Naive thymus-derived CD4-positive, alpha-beta T cell (primary cell): ENCODE results near the gene GATAD2B. TPM values are rescaled to one million over a fixed set of nuclear protein-coding genes. Genes with fewer than 3 reads are reported as not detected.
"Not testable (repeated sequence)": the region's sequence is repeated elsewhere in the genome, so short reads cannot be mapped to it uniquely, and the experiment has no call there.

Experiments used
- ATAC-seq: fragments of 150-1000 bp; cut with Tn5 transposase; 2 replicates; pipeline ENCODE4 v1.10.0; 2021; ENCODE audit warnings: mild to moderate bottlenecking, moderate library complexity
- CTCF ChIA-PET: fragments of 350-600 bp; sonication (Branson Sonifier 250); formaldehyde crosslinking; loops from one replicate; lab custom pipeline; 2021; ENCODE audit warnings: antibody characterized with exemption; lab: Charles Lee
- POLR2A ChIA-PET: fragments of 350-600 bp; sonication (Branson Sonifier 250); formaldehyde crosslinking; loops from one replicate; lab custom pipeline; 2021; ENCODE audit warnings: antibody characterized with exemption, inconsistent platforms; lab: Charles Lee
- DNase-seq, 9 donors: peaks; one replicate each; pipeline versions ENCODE4 v3.0.0 to v3.0.0-alpha.2; 2020 to 2022; ENCODE audit warnings: mixed read lengths in 1 of 9
- H3K27ac ChIP-seq: one replicate; pipeline ENCODE4 v1.7.0; 2013; ENCODE audit warnings: mild to moderate bottlenecking, low read depth, low read length, moderate library complexity
- H3K27me3 ChIP-seq, 2 donors: one replicate each; pipeline ENCODE4 v1.7.0; 2013; ENCODE audit warnings: low read length in 2 of 2, mild to moderate bottlenecking in 2 of 2, moderate library complexity in 2 of 2; ENCODE audit not compliant: control insufficient read depth in 2 of 2, insufficient read depth in 2 of 2
- H3K36me3 ChIP-seq, 3 experiments: 1 replicate in 2 of 3; 2 replicates in 1 of 3; pipeline ENCODE4 v1.7.0; 2013; ENCODE audit warnings: low read length in 3 of 3, mild to moderate bottlenecking in 3 of 3, moderate library complexity in 1 of 3; ENCODE audit not compliant: insufficient read depth in 3 of 3, control insufficient read depth in 2 of 3
- H3K4me1 ChIP-seq, 2 donors: one replicate each; pipeline ENCODE4 v1.7.0; 2013; ENCODE audit warnings: low read length in 2 of 2, mild to moderate bottlenecking in 2 of 2, moderate library complexity in 1 of 2; ENCODE audit not compliant: control insufficient read depth in 2 of 2, insufficient read depth in 2 of 2
- H3K4me3 ChIP-seq: 2 replicates; pipeline ENCODE4 v1.7.0; 2013; ENCODE audit warnings: mild to moderate bottlenecking, low read length
- H3K9me3 ChIP-seq, 3 experiments: 1 replicate in 2 of 3; 2 replicates in 1 of 3; pipeline ENCODE4 v1.7.0; 2013; ENCODE audit warnings: low read length in 3 of 3; ENCODE audit not compliant: control insufficient read depth in 2 of 3
- H3K27ac Mint-ChIP-seq, 9 donors: one replicate each; pipeline ENCODE4 v1.8.0; 2020 to 2022; ENCODE audit warnings: mixed read lengths in 9 of 9, mild to moderate bottlenecking in 8 of 9, moderate library complexity in 5 of 9, inconsistent platforms in 2 of 9
- H3K27me3 Mint-ChIP-seq, 5 donors: one replicate each; pipeline ENCODE4 v1.8.0; 2021 to 2022; ENCODE audit warnings: mixed read lengths in 5 of 5, mild to moderate bottlenecking in 1 of 5
- H3K36me3 Mint-ChIP-seq, 5 donors: one replicate each; pipeline ENCODE4 v1.8.0; 2020 to 2022; ENCODE audit warnings: mixed read lengths in 5 of 5, mild to moderate bottlenecking in 3 of 5, inconsistent platforms in 1 of 5
- H3K4me1 Mint-ChIP-seq, 7 donors: one replicate each; pipeline ENCODE4 v1.8.0; 2020 to 2022; ENCODE audit warnings: mixed read lengths in 7 of 7, mild to moderate bottlenecking in 3 of 7, inconsistent platforms in 1 of 7
- H3K4me3 Mint-ChIP-seq, 10 donors: one replicate each; pipeline ENCODE4 v1.8.0; 2020 to 2022; ENCODE audit warnings: mild to moderate bottlenecking in 10 of 10, mixed read lengths in 10 of 10, moderate library complexity in 6 of 10, inconsistent platforms in 2 of 10
- H3K9me3 Mint-ChIP-seq, 11 donors: one replicate each; pipeline ENCODE4 v1.8.0; 2020 to 2022; ENCODE audit warnings: mixed read lengths in 11 of 11, mild to moderate bottlenecking in 4 of 11, inconsistent platforms in 1 of 11, moderate library complexity in 1 of 11
- intact Hi-C, 2 donors: fragments of 100-400 bp; cut with micrococcal nuclease; formaldehyde crosslinking; loops; one replicate each; pipeline ENCODE4 v1.15.1; 2023
- polyA plus RNA-seq, 2 donors: library from polyadenylated mRNA; unstranded; fragments of 300-500 nt; fragmentation: Illumina TruSeq; gene quantifications; one replicate each; pipeline ENCODE4 v1.2.3, GENCODE V29; 2021
- total RNA-seq, 6 experiments: library from RNA in 5 of 6; stranded (reverse) in 5 of 6; gene quantifications; 1 replicate in 5 of 6; 2 replicates in 1 of 6; pipeline ENCODE4 v1.2.3 and lab custom pipeline; 2021 to 2026

GATAD2B gene
- total and polyA plus RNA-seq, 7 experiments from 2014 or later: 4.8 to 102 (median 73.7) TPM

DNA sequence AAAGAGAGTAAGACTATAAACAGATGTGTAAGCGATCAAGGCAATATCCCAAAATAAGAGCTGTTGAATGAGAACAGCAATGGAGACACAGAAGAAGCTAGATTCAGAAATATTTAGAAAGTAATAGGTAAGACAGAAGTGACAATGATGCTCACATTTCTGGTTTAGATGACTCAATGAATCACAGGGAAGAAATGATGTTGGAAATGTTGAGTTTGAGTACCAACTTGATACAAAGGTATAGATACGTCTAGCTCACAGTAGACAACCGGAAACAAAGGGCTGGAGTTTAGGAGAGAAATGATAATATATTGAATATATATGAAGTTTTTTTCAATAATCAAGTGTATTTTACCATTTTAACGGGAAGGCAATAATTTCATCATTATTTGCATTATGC is 6.5 kb downstream of the GATAD2B start:
- Histone ChIP-seq H3K27ac (no peak overlapping the region), H3K4me1 (peaks cover 29 to 31% of the 10 kb centered on the region in 2 donors), H3K9me3 (no peaks in the 10 kb centered on the region), H3K4me3 (no peak overlapping the region), H3K36me3 (peaks cover 0 to 7% (median 0%) of the 10 kb centered on the region in 3 experiments), H3K27me3 (no peaks in the 10 kb centered on the region)
- Mint-ChIP-seq H3K4me1 (peaks cover 45 to 79% (median 67%) of the 10 kb centered on the region in 7 donors), H3K27me3 (no peaks in the 10 kb centered on the region), H3K9me3 (no peaks in the 10 kb centered on the region), H3K4me3 (peak overlapping the region in 2 of 10 donors; percentile 1 to 31), H3K27ac (peak overlapping the region in 2 of 9 donors; percentile 10 to 15), H3K36me3 (peaks cover 0 to 15% (median 13%) of the 10 kb centered on the region in 5 donors)
- DNase-seq (no peak), ATAC-seq (no peak)
- intact Hi-C loops: no loop called here
- ChIA-PET POLR2A (interaction anchor here (0.6 kb wide), 1 partner anchor 47 kb away, joined by 3 read pairs; the partner anchor contains the start of gene SLC39A1), CTCF (interaction anchor here (0.7 kb wide), 1 partner anchor 17 kb away, joined by 3 read pairs; no protein-coding TSS in a partner anchor)

DNA sequence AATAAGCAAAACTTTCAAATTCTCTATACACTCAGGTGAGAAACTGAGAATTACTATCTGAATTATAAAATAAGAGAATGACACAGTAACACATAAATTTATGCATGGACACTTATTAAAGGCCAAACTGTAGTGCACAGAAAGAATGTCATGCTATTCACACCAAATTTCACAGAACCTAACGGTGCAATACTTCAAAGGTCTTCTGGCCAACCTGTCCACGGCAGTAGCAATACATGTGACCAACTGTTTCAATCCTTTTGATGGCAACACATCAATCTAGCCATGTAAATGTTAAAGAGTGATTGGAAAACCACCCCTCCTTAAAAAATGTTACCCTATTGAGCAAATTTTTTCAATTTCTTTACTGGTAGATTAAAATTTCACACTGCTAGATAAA is 10.4 kb downstream of the GATAD2B start:
- POLR2A ChIA-PET: interaction anchor here (0.7 to 1.6 kb wide), 3 partner anchors 9 to 296 kb away, joined by 3 to 5 read pairs (median 4); partner anchors contain the start of gene GATAD2B
- Histone ChIP-seq H3K27me3 (no peaks in the 10 kb centered on the region), H3K27ac (no peak overlapping the region), H3K9me3 (no peaks in the 10 kb centered on the region), H3K4me1 (no peaks in the 10 kb centered on the region), H3K4me3 (no peak overlapping the region), H3K36me3 (peaks cover 0 to 15% (median 0%) of the 10 kb centered on the region in 3 experiments)
- H3K36me3 Mint-ChIP-seq: peaks cover under 1 to 22% (median 15%) of the 10 kb centered on the region in 5 donors
- H3K4me3 Mint-ChIP-seq: peak overlapping the region in 7 of 10 donors; percentile 6 to 76 (median 39)
- intact Hi-C loops: loop anchor here in 1 of 2 donors (2.0 kb wide), 1 partner anchor 14 kb away; no protein-coding TSS in a partner anchor
- DNase-seq (no peak), ATAC-seq (no peak)
- H3K4me1 Mint-ChIP-seq: peaks cover 17 to 50% (median 40%) of the 10 kb centered on the region in 7 donors
- H3K27ac Mint-ChIP-seq: peak overlapping the region in 4 of 9 donors; percentile 12 to 55 (median 48)
- H3K9me3 Mint-ChIP-seq: no peaks in the 10 kb centered on the region
- no peaks in the 10 kb centered on the region for H3K27me3 Mint-ChIP-seq
- CTCF ChIA-PET: no interaction called here

DNA sequence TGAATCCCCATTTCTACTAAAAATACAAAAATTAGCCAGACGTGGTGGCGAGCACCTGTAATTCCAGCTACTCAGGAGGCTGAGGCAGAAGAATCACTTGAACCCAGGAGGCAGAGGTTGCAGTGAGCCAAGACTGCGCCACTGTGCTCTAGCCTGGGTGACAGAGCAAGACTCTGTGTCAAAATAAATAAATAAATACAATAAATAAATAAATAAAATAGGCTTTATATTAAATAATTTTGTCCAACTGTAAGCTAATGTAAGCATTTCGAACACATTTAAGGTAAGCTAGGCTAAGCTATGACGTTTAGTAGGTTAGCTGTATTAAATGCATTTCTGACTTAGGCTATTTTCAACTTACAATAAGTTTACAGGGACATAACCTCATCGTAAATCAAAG is 12.2 kb downstream of the GATAD2B start:
- ATAC-seq, H3K9me3 Mint-ChIP-seq, intact Hi-C loops, H3K27me3 ChIP-seq, H3K4me1 ChIP-seq, H3K27me3 Mint-ChIP-seq, H3K9me3 ChIP-seq, H3K27ac ChIP-seq, H3K4me3 ChIP-seq, DNase-seq, CTCF ChIA-PET: not testable (repeated sequence)
- H3K36me3 ChIP-seq: peaks cover 0 to 11% (median 0%) of the 10 kb centered on the region in 3 experiments
- H3K27ac Mint-ChIP-seq: peak overlapping the region in 1 of 9 donors; percentile 13
- H3K4me3 Mint-ChIP-seq: peak overlapping the region in 3 of 10 donors; percentile 7 to 57 (median 47)
- peaks cover 4 to 21% (median 20%) of the 10 kb centered on the region in 5 donors for H3K36me3 Mint-ChIP-seq
- POLR2A ChIA-PET: interaction anchor here (0.6 to 2.1 kb wide), 4 partner anchors 12 to 67 kb away, joined by 4 to 8 read pairs (median 6); partner anchors contain the start of genes GATAD2B and JTB
- peaks cover 20 to 56% (median 43%) of the 10 kb centered on the region in 7 donors for H3K4me1 Mint-ChIP-seq

DNA sequence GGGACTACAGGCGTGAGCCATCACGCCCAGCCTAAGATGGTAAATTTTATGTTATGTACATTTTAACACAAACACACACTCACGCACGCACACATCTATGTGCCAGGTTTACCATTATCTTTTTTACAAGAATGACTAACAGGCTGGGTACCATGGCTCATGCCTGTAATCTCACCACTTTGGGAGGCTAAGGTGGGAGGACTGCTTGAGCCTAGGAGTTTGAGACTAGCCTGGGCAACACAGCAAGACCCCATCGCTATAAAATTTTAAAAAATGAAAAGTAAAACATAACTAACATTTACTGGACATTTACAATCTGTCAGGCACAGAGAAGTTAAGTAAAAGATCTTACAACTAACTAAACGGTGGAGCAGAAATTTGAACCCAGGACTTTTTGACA is 14.7 kb downstream of the GATAD2B start:
- CTCF ChIA-PET: interaction anchor here (0.6 kb wide), 1 partner anchor 30 kb away, joined by 3 read pairs; no protein-coding TSS in a partner anchor
- POLR2A ChIA-PET: interaction anchor here (1.0 kb wide), 1 partner anchor 39 kb away, joined by 3 read pairs; the partner anchor contains the start of gene DENND4B
- Histone ChIP-seq H3K4me3 (no peak overlapping the region), H3K27me3 (no peaks in the 10 kb centered on the region), H3K9me3 (no peaks in the 10 kb centered on the region), H3K4me1 (no peaks in the 10 kb centered on the region), H3K27ac (no peak overlapping the region), H3K36me3 (peaks cover 0 to 16% (median 0%) of the 10 kb centered on the region in 3 experiments)
- Mint-ChIP-seq H3K4me3 (no peak overlapping the region), H3K9me3 (no peaks in the 10 kb centered on the region), H3K27me3 (no peaks in the 10 kb centered on the region), H3K27ac (no peak overlapping the region), H3K36me3 (peaks cover 4 to 21% (median 20%) of the 10 kb centered on the region in 5 donors), H3K4me1 (peaks cover 27 to 63% (median 41%) of the 10 kb centered on the region in 7 donors)
- intact Hi-C loops: no loop called here
- ATAC-seq (no peak), DNase-seq (no peak)

DNA sequence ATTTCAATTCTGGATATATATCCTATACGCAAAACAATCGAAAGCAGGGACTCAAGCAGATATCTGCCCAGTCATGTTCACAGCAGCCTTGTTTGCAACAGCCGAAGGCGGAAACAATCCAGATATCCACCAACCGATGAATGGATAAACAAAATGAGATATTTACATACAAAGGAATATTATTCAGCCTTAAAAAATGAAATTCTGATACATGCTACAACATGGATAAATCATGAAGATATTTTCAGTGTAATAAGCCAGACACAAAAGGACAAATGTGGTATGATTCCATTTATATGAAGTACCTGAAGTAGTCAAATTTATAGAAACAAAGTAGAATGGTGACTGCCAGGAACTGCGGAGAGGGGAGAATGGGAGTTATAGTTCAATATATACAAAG is 15.6 kb downstream of the GATAD2B start:
- ChIA-PET CTCF (interaction anchor here (0.6 kb wide), 1 partner anchor 29 kb away, joined by 3 read pairs; no protein-coding TSS in a partner anchor), POLR2A (no interaction called here)
- Mint-ChIP-seq H3K9me3 (no peaks in the 10 kb centered on the region), H3K27ac (peak overlapping the region in 3 of 9 donors; percentile 8 to 69 (median 58)), H3K27me3 (no peaks in the 10 kb centered on the region), H3K4me1 (peaks cover 24 to 64% (median 35%) of the 10 kb centered on the region in 7 donors), H3K36me3 (peaks cover 4 to 21% (median 17%) of the 10 kb centered on the region in 5 donors), H3K4me3 (no peak overlapping the region)
- Histone ChIP-seq H3K4me1 (no peaks in the 10 kb centered on the region), H3K27ac (no peak overlapping the region), H3K9me3 (no peaks in the 10 kb centered on the region), H3K36me3 (peaks cover 0 to 20% (median 0%) of the 10 kb centered on the region in 3 experiments), H3K27me3 (no peaks in the 10 kb centered on the region), H3K4me3 (no peak overlapping the region)
- DNase-seq (no peak), ATAC-seq (no peak)
- intact Hi-C loops: no loop called here

DNA sequence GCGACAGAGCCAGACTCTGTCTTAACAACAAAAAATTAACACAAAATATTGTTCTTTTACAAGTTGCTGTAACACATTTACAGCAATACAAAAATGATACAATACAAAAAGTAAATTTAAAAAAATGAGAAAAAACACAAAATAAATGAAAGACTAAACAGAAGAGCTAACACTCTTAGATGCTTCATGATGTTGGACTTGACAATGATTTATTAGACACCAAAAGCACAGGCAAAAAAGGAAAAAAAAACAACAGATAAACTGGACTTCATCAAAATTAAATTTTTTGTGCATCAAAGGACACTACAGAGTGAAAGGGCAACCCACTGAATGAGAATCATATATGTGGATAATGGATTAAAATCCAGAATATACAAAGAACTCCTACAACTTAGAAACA is 16.4 kb downstream of the GATAD2B start:
- H3K4me3 Mint-ChIP-seq: peak overlapping the region in 3 of 10 donors; percentile 16 to 53 (median 43)
- Histone ChIP-seq H3K4me1 (no peaks in the 10 kb centered on the region), H3K27me3 (no peaks in the 10 kb centered on the region), H3K36me3 (peaks cover 0 to 20% (median 0%) of the 10 kb centered on the region in 3 experiments), H3K27ac (peak overlapping the region; percentile 35), H3K4me3 (no peak overlapping the region), H3K9me3 (no peaks in the 10 kb centered on the region)
- peaks cover 21 to 57% (median 29%) of the 10 kb centered on the region in 7 donors for H3K4me1 Mint-ChIP-seq
- DNase-seq: no peak
- no peak for ATAC-seq
- POLR2A ChIA-PET: no interaction called here
- no peaks in the 10 kb centered on the region for H3K9me3 Mint-ChIP-seq
- intact Hi-C loops: no loop called here
- no peaks in the 10 kb centered on the region for H3K27me3 Mint-ChIP-seq
- peaks cover 4 to 16% (median 11%) of the 10 kb centered on the region in 5 donors for H3K36me3 Mint-ChIP-seq
- H3K27ac Mint-ChIP-seq: peak overlapping the region in 6 of 9 donors; percentile 43 to 76 (median 68)
- CTCF ChIA-PET: no interaction called here
